GM18499 (cell line): Measurements from ENCODE around the gene FARS2.
"Not testable (repeated sequence)": the region's sequence is repeated elsewhere in the genome, so short reads cannot be mapped to it uniquely, and the experiment has no call there.

Source experiments
- ATAC-seq: cut with Tn5 transposase; IDR thresholded peaks from one replicate; pipeline ENCODE4 v1.9.1; 2021; ENCODE audit warnings: moderate number of reproducible peaks; ENCODE audit not compliant: insufficient read depth, unreplicated experiment

Gene FARS2

DNA sequence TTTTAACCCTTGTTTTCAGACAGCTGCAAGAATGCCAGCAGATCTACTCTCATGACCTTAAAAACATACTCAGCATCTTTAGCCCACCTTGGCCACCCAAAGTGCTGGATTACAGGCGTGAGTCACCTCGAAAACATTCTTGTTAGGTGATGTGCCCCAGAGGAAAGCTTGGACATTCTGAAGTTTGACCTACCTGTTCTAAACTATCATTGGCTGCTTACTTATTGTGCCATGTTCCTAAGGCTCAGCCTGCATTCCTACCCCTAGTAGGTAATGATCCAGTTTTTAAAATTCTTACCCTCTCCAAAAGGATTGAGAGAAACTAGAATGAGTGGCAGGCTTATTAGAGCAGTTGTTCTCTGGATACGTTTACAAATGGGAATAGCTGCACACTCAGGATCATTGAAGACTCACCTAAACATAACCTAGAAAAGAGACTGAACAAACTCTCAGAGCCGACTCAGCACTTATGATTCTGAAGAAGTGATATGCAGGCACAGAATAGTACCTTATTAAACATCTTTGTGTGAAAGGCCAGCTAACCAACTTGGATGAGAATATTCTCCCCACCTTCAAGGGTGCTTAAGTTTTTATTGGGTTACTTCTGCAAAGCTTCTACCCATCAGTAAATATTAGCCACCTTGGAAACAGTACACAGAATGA lies 383.3 kb downstream of the FARS2 start:
- ATAC-seq, result no peak

DNA sequence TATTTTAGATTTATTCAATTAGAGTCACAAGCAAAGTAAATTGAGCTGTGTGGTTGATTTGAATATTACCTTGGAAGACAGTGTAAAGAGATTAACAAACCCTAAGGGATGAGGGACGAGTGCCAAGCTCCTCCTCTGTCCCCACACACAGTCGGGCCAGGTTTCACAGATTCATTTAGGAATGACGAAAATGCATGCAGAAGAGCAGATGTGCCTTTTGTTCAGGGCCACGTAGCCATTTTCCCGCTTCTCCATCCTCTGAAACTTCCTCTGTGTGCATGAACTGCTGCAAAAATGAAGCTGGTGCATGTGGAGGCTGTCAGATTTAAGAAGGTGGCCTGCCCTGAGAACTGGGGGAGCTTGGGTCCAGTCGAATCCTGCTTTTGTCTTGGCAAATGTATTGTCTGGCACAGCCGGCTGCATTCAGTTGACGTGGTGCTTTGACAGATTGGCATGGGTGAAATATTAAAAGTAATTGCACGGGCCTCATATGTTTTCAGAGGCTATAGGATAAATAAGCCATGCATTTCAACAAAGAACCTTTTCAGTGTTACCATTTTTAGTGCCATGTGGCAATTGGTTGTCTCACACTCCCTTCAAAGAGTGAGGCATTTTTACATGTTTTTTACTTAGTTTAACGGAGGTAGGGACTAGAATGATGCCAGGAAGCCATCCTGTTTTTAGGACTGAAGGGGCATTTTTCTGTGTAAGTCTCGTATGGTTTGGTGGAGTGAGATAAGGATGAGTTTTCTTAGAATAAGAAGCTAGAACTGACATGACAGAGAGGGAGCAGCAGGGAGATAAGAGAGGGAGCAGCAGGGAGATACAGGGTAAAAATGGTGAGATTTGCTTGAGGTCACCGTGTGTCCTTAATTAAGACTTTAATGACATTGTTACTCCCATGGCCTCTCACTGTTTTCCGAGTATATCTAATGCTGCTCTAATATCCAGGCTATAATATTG lies 384.3 kb downstream of the FARS2 start:
- no peak for ATAC-seq

DNA sequence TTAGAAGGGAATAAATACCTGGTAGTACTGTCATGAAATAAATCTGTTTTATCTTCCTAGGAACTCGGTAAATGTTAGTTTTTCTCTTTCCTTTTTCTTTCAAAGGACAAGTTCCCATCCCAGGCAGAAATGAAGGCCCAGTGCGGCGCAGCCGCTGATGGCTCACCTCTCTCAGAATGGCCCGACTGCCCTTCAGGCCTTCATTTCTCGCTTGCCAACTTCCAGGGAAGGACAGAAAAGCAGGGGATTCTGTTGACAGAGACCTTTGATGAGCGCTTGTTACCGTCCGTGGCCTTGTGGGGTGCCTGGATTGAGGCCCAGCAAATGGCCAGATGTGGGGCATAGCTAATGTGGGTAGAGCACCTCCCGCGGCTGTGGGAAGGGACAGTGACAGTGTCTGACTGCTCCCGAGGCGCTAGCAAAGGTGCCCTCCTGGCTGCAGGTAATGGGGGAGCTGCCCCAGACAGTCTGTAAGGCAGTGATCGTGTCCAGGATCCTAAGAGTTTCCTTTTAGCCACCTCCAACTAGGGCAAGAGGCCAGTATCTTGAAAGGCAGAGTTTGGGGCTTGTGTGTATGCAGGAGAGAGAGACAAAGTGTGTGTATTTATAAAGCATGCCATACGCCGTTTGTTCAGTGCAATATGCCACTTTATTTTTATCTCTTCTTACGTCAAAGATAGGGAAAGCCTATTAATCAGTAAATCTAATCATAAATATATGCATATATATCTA lies 391.3 kb downstream of the FARS2 start:
- no peak for ATAC-seq

DNA sequence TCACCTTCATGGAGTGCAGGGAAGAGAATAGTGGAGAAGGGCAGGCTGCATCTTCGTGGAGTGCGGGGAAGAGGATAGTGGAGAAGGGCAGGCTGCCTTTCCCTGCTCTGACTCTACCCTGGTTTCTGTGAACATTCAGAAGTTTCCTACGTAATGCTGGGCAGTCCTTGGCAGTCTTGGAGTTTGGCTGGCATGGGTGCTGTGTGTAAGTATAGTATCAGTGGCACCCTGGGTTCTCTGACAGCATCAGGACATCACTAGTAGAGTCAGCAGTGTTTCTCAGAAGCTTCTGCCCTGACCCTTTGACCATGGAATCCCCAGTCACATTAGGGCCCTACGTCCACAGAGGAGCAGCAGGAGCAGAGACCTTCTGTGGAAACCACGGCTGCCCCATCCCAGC lies 392.5 kb downstream of the FARS2 start:
- no peak for ATAC-seq

DNA sequence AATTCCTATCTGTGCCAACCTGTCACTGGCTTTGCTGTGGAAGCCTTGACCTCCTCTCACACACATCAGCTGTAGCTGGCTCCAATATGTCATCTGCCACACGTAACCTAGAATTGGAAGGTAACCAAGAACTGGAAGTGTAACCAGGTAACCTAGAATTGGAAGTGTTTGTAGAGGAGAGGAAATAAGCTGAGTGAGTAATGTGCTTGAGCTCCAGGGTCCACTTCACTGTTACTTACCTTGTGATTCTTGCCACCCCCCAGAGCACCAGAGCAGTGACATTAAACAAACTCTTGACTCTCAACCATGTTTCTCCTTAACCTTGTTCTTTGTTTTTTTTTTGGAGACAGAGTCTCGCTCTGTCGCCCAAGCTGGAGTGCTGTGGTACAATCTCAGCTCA lies 394.9 kb downstream of the FARS2 start:
- ATAC-seq, result no peak

DNA sequence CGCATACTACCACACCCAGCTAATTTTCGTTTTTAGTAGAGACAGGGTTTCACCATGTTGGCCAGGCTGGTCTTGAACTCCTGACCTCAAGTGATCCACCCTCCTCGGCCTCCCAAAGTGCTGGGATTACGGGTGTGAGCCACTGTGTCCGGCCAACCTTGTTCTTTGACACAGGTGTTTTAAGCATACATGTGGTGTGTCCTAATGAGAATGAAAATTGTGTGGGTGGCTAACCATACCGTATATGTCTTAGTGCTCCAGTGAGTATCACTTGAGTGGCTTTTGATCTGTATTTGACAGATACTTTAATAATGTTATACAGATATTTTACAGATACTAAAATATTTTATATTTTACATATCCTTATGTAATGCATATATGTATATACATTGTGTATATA lies 395.4 kb downstream of the FARS2 start:
- not testable (repeated sequence) for ATAC-seq

DNA sequence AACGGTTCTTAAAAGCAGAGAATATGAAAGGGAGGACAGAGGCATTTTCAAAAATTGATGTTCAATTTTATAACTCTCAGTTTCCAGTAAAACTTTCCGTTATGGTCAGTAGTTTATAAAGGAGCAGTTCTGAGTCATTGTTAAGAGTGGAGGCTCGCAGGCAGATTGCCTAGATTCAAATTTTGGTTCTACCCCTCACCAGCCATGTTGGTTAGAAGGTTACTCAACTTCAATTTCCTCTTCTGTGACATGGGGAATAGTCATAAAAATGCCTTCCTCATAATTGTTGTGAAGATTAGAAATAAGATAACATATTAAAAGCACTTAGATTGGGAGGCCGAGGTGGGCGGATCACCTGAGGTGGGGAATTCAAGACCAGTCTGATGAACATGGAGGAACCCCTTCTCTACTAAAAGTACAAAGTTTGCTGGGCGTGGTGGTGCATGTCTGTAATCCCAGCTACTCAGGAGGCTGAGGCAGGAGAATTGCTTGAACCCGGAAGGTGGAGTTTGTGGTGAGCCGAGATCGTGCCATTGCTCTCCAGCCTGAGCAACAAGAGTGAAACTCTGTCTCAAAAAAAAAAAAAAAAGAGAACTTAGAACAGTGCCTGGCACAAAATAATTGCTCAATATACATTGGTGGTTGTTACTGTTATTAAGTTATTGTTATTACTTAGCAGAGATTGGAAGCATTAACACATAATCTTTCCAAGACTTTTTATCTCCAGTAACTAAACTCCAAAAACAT lies 396.5 kb downstream of the FARS2 start:
- no peak for ATAC-seq

DNA sequence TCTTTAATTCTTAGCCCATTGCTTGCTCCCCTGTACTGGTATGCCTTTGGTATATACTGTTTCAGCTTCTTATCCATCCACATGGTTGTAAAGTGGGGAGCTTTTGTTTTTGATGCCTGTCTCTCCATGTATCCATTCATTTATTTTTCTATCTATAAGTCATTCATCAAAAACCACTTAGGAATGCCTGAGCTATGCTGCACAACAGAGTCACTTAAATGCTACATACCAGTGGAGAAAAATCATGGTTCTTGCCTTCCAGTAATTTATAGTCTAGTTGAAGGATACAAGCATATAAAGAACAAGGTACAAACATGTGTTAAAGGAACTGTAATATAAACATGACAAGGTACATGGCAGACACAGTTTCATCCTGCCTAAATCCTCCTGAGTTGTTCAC lies 398.2 kb downstream of the FARS2 start:
- ATAC-seq, result no peak

DNA sequence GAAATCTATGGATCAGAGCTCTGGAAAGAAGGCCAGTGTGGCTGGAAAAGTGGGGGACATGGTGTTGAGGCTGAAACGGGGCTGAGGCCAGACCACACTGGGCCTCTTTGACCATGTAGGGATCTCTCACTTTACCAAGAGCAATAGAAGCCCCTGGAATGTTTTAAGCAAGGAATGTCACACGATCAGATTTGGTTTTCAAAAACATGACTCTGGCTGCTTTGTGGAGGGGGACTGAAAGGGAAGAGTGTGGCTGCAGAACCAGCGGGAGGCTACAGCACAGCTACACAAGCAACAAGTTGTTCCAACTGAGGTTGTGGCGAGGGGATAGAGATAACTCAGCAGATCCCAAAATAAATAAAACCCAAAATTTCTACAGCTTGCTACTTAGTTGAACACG lies 399.5 kb downstream of the FARS2 start:
- ATAC-seq, result no peak

DNA sequence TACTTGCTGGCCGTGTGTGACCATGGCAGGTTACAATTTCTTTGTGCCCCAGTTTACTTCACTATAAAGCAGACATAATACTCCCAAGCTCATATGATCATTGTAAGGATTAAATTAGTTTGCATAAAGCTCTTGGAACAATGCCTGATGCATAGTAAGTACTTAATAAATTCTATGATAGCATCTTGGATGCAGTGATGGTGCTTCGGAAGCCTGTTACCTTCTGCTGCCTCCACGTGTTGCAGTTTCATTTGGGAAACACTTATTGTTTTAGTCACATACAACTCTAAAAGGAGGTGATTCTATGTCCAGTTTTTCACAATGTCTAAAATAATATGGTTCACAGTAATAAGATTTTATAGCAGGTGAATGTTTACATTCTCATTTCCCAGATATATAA lies 401.5 kb downstream of the FARS2 start:
- ATAC-seq, result no peak

DNA sequence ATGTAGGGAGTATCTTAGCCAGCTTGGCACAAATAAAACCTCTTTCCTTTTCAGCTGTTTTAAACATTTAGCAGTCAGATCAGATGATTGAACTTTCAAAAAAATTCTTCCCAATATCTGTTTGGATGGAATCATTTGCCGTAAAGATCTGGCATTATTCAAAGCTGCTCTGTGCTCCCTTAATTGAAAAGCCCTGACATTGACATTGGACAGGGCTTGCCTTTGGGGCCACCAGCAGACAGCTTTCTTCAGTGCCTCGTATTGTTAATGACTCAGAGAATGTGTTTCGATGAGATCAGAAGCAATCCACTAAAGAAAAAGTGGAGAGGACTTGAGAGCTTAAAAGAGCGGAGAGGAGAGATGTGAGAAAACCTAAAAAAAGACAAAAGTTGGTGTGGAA lies 401.9 kb downstream of the FARS2 start:
- ATAC-seq, result no peak

DNA sequence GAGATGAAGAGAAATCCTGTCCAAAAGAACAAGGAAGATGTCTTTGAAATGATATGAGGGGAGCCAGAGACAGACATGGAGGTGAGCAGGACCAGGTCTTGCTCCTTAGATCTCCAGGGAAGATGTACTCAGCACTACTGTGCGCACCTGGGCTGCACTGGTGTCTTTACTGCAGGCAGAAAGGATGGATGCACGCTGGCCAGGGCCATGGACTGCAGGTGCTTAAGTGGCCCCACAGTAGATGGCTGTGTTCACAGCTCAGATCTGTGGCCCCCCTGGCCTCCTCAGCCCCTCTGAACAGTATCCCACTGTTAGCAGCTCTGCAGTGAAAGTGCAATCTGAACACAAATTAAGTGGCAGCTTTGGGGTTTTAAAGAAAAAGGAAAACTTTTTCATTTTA lies 402.4 kb downstream of the FARS2 start:
- ATAC-seq, result no peak

DNA sequence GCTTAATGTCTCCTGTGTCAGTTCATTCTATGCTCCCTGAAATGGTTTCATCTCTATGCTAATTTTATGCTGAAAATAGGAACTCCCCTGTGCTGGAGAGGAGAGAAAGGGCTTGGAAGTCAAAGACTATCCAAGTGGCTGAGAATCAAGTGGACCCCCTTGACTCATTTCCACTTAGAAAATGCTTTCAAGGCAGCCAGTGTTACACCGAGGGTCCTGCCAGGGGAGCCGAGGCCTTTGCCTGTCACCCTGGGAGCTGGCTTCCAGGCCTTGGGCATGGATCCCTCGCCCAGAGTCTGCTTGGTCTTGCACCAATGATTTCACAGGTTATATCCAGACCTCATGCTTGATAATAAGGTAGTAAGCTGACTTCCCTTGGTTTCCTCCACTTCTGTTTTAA lies 402.8 kb downstream of the FARS2 start:
- ATAC-seq, result no peak

DNA sequence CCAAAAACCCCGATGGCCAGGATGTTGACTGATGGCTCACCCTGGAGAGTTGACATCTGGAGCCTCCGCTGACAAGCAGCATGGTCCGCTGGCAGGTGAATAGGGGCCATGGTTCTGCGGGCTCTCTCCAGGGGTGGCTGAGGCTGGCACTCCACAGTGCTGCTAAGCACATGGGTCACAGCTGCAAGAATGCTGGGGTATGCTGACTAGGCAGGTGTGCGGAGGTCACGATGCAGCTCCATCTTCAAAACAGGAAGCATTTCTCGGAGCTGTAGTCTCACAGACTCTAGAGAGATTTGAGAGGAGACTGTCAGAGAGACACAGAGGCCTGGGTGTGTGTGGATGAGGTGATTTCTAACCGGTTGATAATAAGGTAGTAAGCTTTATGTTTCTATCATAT lies 403.9 kb downstream of the FARS2 start:
- ATAC-seq, result no peak

DNA sequence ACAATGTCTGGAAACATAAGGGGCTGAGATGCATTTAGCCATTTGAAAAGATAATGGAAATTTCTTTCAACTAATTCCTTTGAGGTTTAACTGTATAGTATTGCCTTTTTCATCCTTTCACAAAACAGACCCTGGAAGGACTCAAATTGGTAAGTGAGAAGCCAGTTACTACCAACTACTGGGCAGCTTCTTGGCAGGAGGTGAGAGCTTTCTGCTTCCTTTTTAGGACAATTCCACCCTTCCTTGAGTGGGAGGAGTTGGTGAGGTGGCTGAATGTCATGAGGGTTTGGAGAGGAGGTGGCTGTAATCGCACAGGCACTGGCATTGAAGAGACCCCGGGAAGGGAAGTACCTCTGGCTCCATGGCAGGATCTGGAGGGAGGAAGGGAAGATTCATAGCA lies 404.4 kb downstream of the FARS2 start:
- no peak for ATAC-seq

DNA sequence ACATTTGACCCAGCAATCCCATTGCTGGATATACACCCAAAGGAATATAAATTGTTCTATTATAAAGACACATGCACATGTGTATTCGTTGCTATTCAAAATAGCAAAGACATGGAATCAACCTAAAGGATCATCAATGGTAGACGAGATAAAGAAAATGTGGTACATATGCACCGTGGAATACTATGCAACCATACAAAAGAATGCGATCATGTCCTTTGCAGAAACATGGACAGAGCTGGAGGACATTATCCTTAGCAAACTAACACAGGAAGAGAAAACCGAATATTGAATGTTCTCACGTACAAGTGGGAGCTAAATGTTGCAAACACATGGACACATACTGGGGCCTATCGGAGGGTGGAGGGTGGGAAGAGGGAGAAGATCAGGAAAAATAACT lies 405.4 kb downstream of the FARS2 start:
- ATAC-seq, result no peak

DNA sequence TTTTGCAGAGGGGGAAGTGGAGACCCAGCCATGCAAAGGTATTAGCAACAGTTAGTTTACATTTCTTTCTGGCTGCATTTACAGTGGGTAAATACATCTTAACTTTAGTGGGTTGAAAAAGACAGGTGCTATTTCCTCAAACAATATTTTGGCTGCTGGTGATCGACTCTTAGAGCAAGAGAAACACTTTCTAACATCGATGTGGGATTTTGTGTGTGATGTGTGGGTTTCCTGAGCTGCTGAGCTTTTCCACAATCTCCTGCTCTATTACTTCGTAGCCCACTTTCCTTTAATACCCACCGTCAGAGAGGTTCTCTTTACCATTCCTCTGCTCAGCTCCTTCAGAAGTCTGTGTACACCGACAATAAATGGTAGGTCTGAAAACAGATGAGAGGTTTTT lies 406.4 kb downstream of the FARS2 start:
- no peak for ATAC-seq

DNA sequence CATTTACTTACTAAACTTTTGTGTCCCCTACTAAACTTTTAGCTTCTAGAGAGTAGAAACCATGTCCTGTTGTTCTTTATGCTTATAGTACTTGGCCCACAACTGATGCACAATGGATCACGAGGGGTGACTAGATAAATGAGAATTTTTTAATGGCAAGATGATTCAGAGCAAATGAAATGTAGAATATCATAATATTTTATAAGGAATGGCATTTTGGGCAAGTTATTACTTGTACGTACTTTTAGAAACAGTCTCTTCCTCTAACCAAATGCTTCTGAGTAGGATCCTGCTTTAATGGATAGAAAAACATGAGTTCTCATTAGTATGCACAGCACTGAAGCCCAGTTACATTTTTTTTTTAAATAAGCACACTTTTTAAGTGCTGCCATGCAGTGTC lies 409.1 kb downstream of the FARS2 start:
- no peak for ATAC-seq

DNA sequence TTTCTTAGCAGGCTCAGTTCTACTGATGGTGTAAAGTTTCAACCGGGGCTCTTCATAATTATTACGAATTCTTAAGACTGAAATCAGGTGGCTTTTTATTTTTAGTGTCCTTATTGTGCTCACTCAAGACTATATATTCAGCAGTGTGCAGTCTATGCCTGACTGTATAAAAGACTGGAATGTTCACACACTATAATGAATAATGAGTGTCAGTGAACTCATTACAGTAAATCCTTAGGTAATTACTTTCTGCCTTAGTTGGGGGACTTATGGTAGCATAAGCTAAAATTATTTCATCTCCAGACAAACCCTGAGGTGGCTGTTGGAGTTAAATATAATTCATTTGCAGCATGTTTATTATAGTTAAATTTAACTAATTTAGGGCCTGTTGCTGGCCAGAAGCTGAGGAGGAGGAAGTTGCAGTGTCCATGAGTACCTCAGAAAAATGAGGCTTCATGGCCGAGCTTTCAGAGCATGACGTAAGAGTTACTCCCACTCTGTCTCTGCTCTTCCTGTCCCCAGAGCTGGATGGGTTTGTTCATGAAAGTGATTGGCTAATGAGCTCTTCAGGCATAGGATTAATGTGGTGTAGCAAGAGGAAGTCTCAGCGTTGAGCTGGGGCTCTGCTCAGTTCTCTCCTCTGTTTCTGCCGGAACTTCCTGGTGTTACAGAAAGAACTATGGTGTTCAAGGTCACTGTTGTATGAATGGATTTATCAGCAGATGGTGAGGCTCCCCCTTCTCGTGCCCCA lies 409.7 kb downstream of the FARS2 start:
- ATAC-seq, result no peak
